ENCODE results near the gene COQ9. TPM values are rescaled to one million over a fixed set of nuclear protein-coding genes. Genes with fewer than 3 reads are reported as not detected.

The COQ9 gene
- total RNA-seq, 1 donor from 2014 or later, result 56.7 TPM

GRCh38 chr16:57471852-57472664, 24.8 kb downstream of the COQ9 start:
- H3K4me1 Mint-ChIP-seq, result peaks cover 11% of the 10 kb centered on the region
- no peak overlapping the region for H3K4me3 Mint-ChIP-seq
- H3K36me3 Mint-ChIP-seq (ENCODE audit: low read depth), result peaks cover 40% of the 10 kb centered on the region
- intact Hi-C loops (cut with micrococcal nuclease), result loop anchor here (10.0 kb wide), 1 partner anchor 263 kb away; the partner anchor contains the start of gene KATNB1
- H3K9me3 Mint-ChIP-seq, result no peaks in the 10 kb centered on the region
- H3K27me3 Mint-ChIP-seq, result no peaks in the 10 kb centered on the region
- DNase-seq, result no peak
- peak overlapping the region; percentile 6 for H3K27ac Mint-ChIP-seq

GRCh38 chr16:57472665-57473060, 25.4 kb downstream of the COQ9 start:
- Mint-ChIP-seq H3K9me3 (no peaks in the 10 kb centered on the region), H3K4me1 (peaks cover 11% of the 10 kb centered on the region), H3K27me3 (no peaks in the 10 kb centered on the region), H3K27ac (no peak overlapping the region), H3K36me3 (ENCODE audit: low read depth) (peaks cover 35% of the 10 kb centered on the region), H3K4me3 (no peak overlapping the region)
- no peak for DNase-seq
- intact Hi-C loops (cut with micrococcal nuclease), result loop anchor here (10.0 kb wide), 1 partner anchor 262 kb away; the partner anchor contains the start of gene KATNB1

- Mint-ChIP-seq H3K27me3 (no peaks in the 10 kb centered on the region), H3K4me3 (no peak overlapping the region), H3K36me3 (ENCODE audit: low read depth) (peaks cover 32% of the 10 kb centered on the region), H3K27ac (no peak overlapping the region), H3K4me1 (peaks cover 11% of the 10 kb centered on the region), H3K9me3 (no peaks in the 10 kb centered on the region)
- intact Hi-C loops (cut with micrococcal nuclease), result loop anchor here (10.0 kb wide), 1 partner anchor 261 kb away; the partner anchor contains the start of gene KATNB1
- no peak for DNase-seq
Measured at GRCh38 chr16:57473176-57473840, 26.0 kb downstream of the COQ9 start.

GRCh38 chr16:57473906-57474305, 26.6 kb downstream of the COQ9 start:
- Mint-ChIP-seq H3K27ac (no peak overlapping the region), H3K27me3 (no peaks in the 10 kb centered on the region), H3K4me1 (peaks cover 11% of the 10 kb centered on the region), H3K36me3 (ENCODE audit: low read depth) (peaks cover 26% of the 10 kb centered on the region), H3K9me3 (no peaks in the 10 kb centered on the region), H3K4me3 (no peak overlapping the region)
- intact Hi-C loops (cut with micrococcal nuclease), result loop anchor here (10.0 kb wide), 1 partner anchor 261 kb away; the partner anchor contains the start of gene KATNB1
- DNase-seq, result no peak

- peaks cover 2% of the 10 kb centered on the region for H3K27me3 Mint-ChIP-seq
- peak overlapping the region; percentile 83 for H3K27ac Mint-ChIP-seq
- DNase-seq, result no peak
- H3K4me3 Mint-ChIP-seq, result peak overlapping the region; percentile 55
- H3K36me3 Mint-ChIP-seq (ENCODE audit: low read depth), result peaks cover 16% of the 10 kb centered on the region
- intact Hi-C loops (cut with micrococcal nuclease), result loop anchor here (1.0 to 10.0 kb wide), 2 partner anchors 12 to 260 kb away; partner anchors contain the start of gene KATNB1
- peaks cover 14% of the 10 kb centered on the region for H3K4me1 Mint-ChIP-seq
- no peaks in the 10 kb centered on the region for H3K9me3 Mint-ChIP-seq
Measured at GRCh38 chr16:57474671-57475661, 27.7 kb downstream of the COQ9 start.

- Mint-ChIP-seq H3K4me1 (peaks cover 14% of the 10 kb centered on the region), H3K4me3 (peak overlapping the region; percentile 55), H3K36me3 (ENCODE audit: low read depth) (peaks cover 11% of the 10 kb centered on the region), H3K27me3 (peaks cover 2% of the 10 kb centered on the region), H3K9me3 (no peaks in the 10 kb centered on the region), H3K27ac (peak overlapping the region; percentile 83)
- peak; percentile 95 for DNase-seq
- intact Hi-C loops (cut with micrococcal nuclease), result loop anchor here (1.0 to 10.0 kb wide), 3 partner anchors 13 to 259 kb away; partner anchors contain the start of gene KATNB1
Measured at GRCh38 chr16:57475711-57476339, 28.5 kb downstream of the COQ9 start.

- H3K27ac Mint-ChIP-seq, result peak overlapping the region; percentile 75
Measured at GRCh38 chr16:57476546-57477410, 29.5 kb downstream of the COQ9 start.

GRCh38 chr16:57477531-57478202, 30.4 kb downstream of the COQ9 start:
- peaks cover 1% of the 10 kb centered on the region for H3K36me3 Mint-ChIP-seq (ENCODE audit: low read depth)
- no peaks in the 10 kb centered on the region for H3K9me3 Mint-ChIP-seq
- no peak overlapping the region for H3K27ac Mint-ChIP-seq
- intact Hi-C loops (cut with micrococcal nuclease), result loop anchor here (10.0 kb wide), 1 partner anchor 257 kb away; the partner anchor contains the start of gene KATNB1
- no peak overlapping the region for H3K4me3 Mint-ChIP-seq
- no peak for DNase-seq
- H3K27me3 Mint-ChIP-seq, result peaks cover 2% of the 10 kb centered on the region
- H3K4me1 Mint-ChIP-seq, result peaks cover 14% of the 10 kb centered on the region

More at GRCh38 chr16:57476546-57477410, 29.5 kb downstream of the COQ9 start:
- Mint-ChIP-seq H3K9me3 (no peaks in the 10 kb centered on the region), H3K36me3 (ENCODE audit: low read depth) (peaks cover 5% of the 10 kb centered on the region), H3K4me1 (peaks cover 14% of the 10 kb centered on the region), H3K27me3 (peaks cover 2% of the 10 kb centered on the region), H3K4me3 (peak overlapping the region; percentile 55)
- intact Hi-C loops (cut with micrococcal nuclease), result loop anchor here (1.0 to 10.0 kb wide), 2 partner anchors 43 to 258 kb away; partner anchors contain the start of gene KATNB1
- no peak for DNase-seq

GRCh38 chr16:57478396-57479204, 31.3 kb downstream of the COQ9 start:
- Mint-ChIP-seq H3K4me3 (no peak overlapping the region), H3K36me3 (ENCODE audit: low read depth) (peaks cover 1% of the 10 kb centered on the region), H3K4me1 (peaks cover 14% of the 10 kb centered on the region), H3K27me3 (peaks cover 2% of the 10 kb centered on the region), H3K9me3 (no peaks in the 10 kb centered on the region), H3K27ac (no peak overlapping the region)
- intact Hi-C loops (cut with micrococcal nuclease), result loop anchor here (10.0 kb wide), 1 partner anchor 256 kb away; the partner anchor contains the start of gene KATNB1
- DNase-seq, result no peak

GRCh38 chr16:57479205-57479975, 32.1 kb downstream of the COQ9 start:
- Mint-ChIP-seq H3K4me3 (no peak overlapping the region), H3K27me3 (peaks cover 2% of the 10 kb centered on the region), H3K4me1 (peaks cover 14% of the 10 kb centered on the region), H3K9me3 (no peaks in the 10 kb centered on the region), H3K36me3 (ENCODE audit: low read depth) (no peaks in the 10 kb centered on the region), H3K27ac (no peak overlapping the region)
- no peak for DNase-seq
- intact Hi-C loops (cut with micrococcal nuclease), result loop anchor here (10.0 kb wide), 1 partner anchor 255 kb away; the partner anchor contains the start of gene KATNB1
